ENCODE results near the gene HIVEP2.
A peak's percentile ranks its signal among the peaks of the same experiment; 100 is the strongest.

The HIVEP2 gene

GRCh38 chr6:142897659-142898058 is 47.3 kb downstream of the HIVEP2 start:
- no peaks in the 10 kb centered on the region for H3K4me1 ChIP-seq (ENCODE audit: control insufficient read depth in 1 of 2, insufficient read depth in 2 of 2, low read length in 2 of 2)
- no peak overlapping the region for H4K91ac ChIP-seq (ENCODE audit: low read depth, low read length)
- no peak overlapping the region for H2BK5ac ChIP-seq (ENCODE audit: low read depth, low read length, poor library complexity)
- H3K4me3 ChIP-seq (ENCODE audit: low read depth, low read length), result no peak overlapping the region
- H3K4ac ChIP-seq (ENCODE audit: low read depth, low read length), result no peak overlapping the region
- no peak overlapping the region for H2AK5ac ChIP-seq (ENCODE audit: low read length)
- H3K9me3 ChIP-seq (ENCODE audit: insufficient read depth, low read depth, low read length), result no peaks in the 10 kb centered on the region
- no peak overlapping the region for H3K9ac ChIP-seq (ENCODE audit: low read length)
- H2BK12ac ChIP-seq (ENCODE audit: low read length), result no peak overlapping the region
- H3K27ac ChIP-seq (ENCODE audit: low read depth, low read length), result no peak overlapping the region
- H3K4me2 ChIP-seq (ENCODE audit: low read length), result no peak overlapping the region
- no peaks in the 10 kb centered on the region for H3K36me3 ChIP-seq (ENCODE audit: control insufficient read depth in 1 of 2, insufficient read depth in 2 of 2, low read length in 2 of 2)
- H2AFZ ChIP-seq (ENCODE audit: insufficient read depth, low read length, poor library complexity), result no peak overlapping the region
- H4K8ac ChIP-seq (ENCODE audit: low read depth, low read length), result no peak overlapping the region
- H3K14ac ChIP-seq (ENCODE audit: low read length), result no peak overlapping the region
- H3K18ac ChIP-seq (ENCODE audit: low read length), result no peak overlapping the region
- no peaks in the 10 kb centered on the region for H3K79me2 ChIP-seq (ENCODE audit: control insufficient read depth, insufficient read depth, low read length, poor library complexity)
- H3K23ac ChIP-seq (ENCODE audit: low read length), result no peak overlapping the region
- no peak overlapping the region for H2BK120ac ChIP-seq (ENCODE audit: insufficient read depth, low read length, poor library complexity)
- WGBS (ENCODE audit: extremely low coverage, insufficient coverage, insufficient read length), result no CpG with 5 or more reads among the region's 2 CpGs
- no peaks in the 10 kb centered on the region for H3K27me3 ChIP-seq (ENCODE audit: insufficient read depth, low read length)
- no peak for DNase-seq
- H4K12ac ChIP-seq (ENCODE audit: low read depth, low read length), result no peak overlapping the region
- H3K79me1 ChIP-seq (ENCODE audit: low read length), result no peaks in the 10 kb centered on the region

GRCh38 chr6:142896732-142897131 is 48.2 kb downstream of the HIVEP2 start:
- H4K8ac ChIP-seq (ENCODE audit: low read depth, low read length), result no peak overlapping the region

GRCh38 chr6:142893088-142893487 is 51.9 kb downstream of the HIVEP2 start:
- no peaks in the 10 kb centered on the region for H3K9me3 ChIP-seq (ENCODE audit: insufficient read depth, low read depth, low read length)

More at GRCh38 chr6:142896732-142897131, 48.2 kb downstream of the HIVEP2 start:
- DNase-seq, result no peak
- Histone ChIP-seq H2AFZ (ENCODE audit: insufficient read depth, low read length, poor library complexity) (no peak overlapping the region), H3K14ac (ENCODE audit: low read length) (no peak overlapping the region), H3K4ac (ENCODE audit: low read depth, low read length) (no peak overlapping the region), H2BK120ac (ENCODE audit: insufficient read depth, low read length, poor library complexity) (no peak overlapping the region), H2BK5ac (ENCODE audit: low read depth, low read length, poor library complexity) (no peak overlapping the region), H3K9me3 (ENCODE audit: insufficient read depth, low read depth, low read length) (no peaks in the 10 kb centered on the region), H2BK12ac (ENCODE audit: low read length) (no peak overlapping the region), H3K79me1 (ENCODE audit: low read length) (no peaks in the 10 kb centered on the region), H4K12ac (ENCODE audit: low read depth, low read length) (no peak overlapping the region), H4K91ac (ENCODE audit: low read depth, low read length) (no peak overlapping the region), H3K4me1 (ENCODE audit: control insufficient read depth in 1 of 2, insufficient read depth in 2 of 2, low read length in 2 of 2) (peaks cover 0 to 2% of the 10 kb centered on the region in 2 experiments), H3K36me3 (ENCODE audit: control insufficient read depth in 1 of 2, insufficient read depth in 2 of 2, low read length in 2 of 2) (no peaks in the 10 kb centered on the region), H3K4me3 (ENCODE audit: low read depth, low read length) (no peak overlapping the region), H2AK5ac (ENCODE audit: low read length) (no peak overlapping the region), H3K79me2 (ENCODE audit: control insufficient read depth, insufficient read depth, low read length, poor library complexity) (no peaks in the 10 kb centered on the region), H3K9ac (ENCODE audit: low read length) (no peak overlapping the region), H3K4me2 (ENCODE audit: low read length) (no peak overlapping the region), H3K27ac (ENCODE audit: low read depth, low read length) (no peak overlapping the region), H3K23ac (ENCODE audit: low read length) (no peak overlapping the region), H3K27me3 (ENCODE audit: insufficient read depth, low read length) (no peaks in the 10 kb centered on the region), H3K18ac (ENCODE audit: low read length) (no peak overlapping the region)

DNA sequence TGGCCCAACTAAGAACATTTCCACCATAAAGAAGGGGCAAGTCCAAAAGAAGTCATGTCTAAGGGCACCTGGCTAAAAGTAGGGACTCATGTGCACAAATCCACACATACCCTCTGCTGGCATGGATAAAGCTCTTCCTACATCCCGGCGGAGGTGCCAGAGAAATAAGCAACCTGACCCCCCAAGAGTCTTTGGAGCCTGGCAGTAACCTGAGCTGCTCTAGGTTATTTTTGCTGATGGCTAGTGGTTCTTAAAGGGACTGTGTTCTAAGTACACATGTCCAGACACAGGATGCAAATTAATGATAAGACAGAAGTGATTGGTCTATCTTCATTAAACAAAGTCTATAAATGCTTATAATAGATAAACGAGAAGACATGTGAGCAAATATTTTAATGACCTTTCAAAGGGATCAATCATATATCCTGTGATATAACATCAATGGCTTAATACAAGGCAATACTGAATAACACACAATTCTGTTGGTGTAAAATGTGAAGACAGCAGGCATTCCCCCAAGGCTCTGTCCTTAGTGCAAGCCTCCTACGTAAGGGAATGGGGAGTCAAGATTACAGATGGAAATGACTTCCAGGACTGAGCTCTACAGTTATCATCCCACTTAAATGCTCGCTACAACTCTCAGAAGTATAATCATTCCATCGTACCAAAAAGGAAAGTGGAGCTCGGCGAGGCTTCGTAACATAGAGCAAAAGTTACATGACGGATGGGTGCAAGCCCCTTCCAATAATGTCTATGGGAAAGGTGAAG is 52.5 kb downstream of the HIVEP2 start:
- H3K23ac ChIP-seq (ENCODE audit: low read length), result no peak overlapping the region
- no peaks in the 10 kb centered on the region for H3K36me3 ChIP-seq (ENCODE audit: control insufficient read depth in 1 of 2, insufficient read depth in 2 of 2, low read length in 2 of 2)
- H2AK5ac ChIP-seq (ENCODE audit: low read length), result no peak overlapping the region
- H3K9ac ChIP-seq (ENCODE audit: low read length), result no peak overlapping the region
- H3K79me1 ChIP-seq (ENCODE audit: low read length), result no peaks in the 10 kb centered on the region
- no peak overlapping the region for H4K91ac ChIP-seq (ENCODE audit: low read depth, low read length)
- no peak overlapping the region for H3K4me2 ChIP-seq (ENCODE audit: low read length)
- no peaks in the 10 kb centered on the region for H3K9me3 ChIP-seq (ENCODE audit: insufficient read depth, low read depth, low read length)
- H3K14ac ChIP-seq (ENCODE audit: low read length), result no peak overlapping the region
- no peak overlapping the region for H2BK5ac ChIP-seq (ENCODE audit: low read depth, low read length, poor library complexity)
- WGBS (ENCODE audit: extremely low coverage, insufficient coverage, insufficient read length), result no CpG with 5 or more reads among the region's 10 CpGs
- H4K8ac ChIP-seq (ENCODE audit: low read depth, low read length), result no peak overlapping the region
- H3K27ac ChIP-seq (ENCODE audit: low read depth, low read length), result no peak overlapping the region
- no peak overlapping the region for H3K18ac ChIP-seq (ENCODE audit: low read length)
- H3K27me3 ChIP-seq (ENCODE audit: insufficient read depth, low read length), result no peaks in the 10 kb centered on the region
- H2AFZ ChIP-seq (ENCODE audit: insufficient read depth, low read length, poor library complexity), result no peak overlapping the region
- no peak overlapping the region for H2BK120ac ChIP-seq (ENCODE audit: insufficient read depth, low read length, poor library complexity)
- no peak overlapping the region for H3K4ac ChIP-seq (ENCODE audit: low read depth, low read length)
- no peak overlapping the region for H4K12ac ChIP-seq (ENCODE audit: low read depth, low read length)
- H3K4me1 ChIP-seq (ENCODE audit: control insufficient read depth in 1 of 2, insufficient read depth in 2 of 2, low read length in 2 of 2), result peaks cover 0 to 2% of the 10 kb centered on the region in 2 experiments
- no peak for DNase-seq
- no peaks in the 10 kb centered on the region for H3K79me2 ChIP-seq (ENCODE audit: control insufficient read depth, insufficient read depth, low read length, poor library complexity)
- H3K4me3 ChIP-seq (ENCODE audit: low read depth, low read length), result no peak overlapping the region
- H2BK12ac ChIP-seq (ENCODE audit: low read length), result no peak overlapping the region

More at GRCh38 chr6:142893088-142893487, 51.9 kb downstream of the HIVEP2 start:
- Histone ChIP-seq H4K8ac (ENCODE audit: low read depth, low read length) (no peak overlapping the region), H2AK5ac (ENCODE audit: low read length) (no peak overlapping the region), H3K23ac (ENCODE audit: low read length) (no peak overlapping the region), H3K9ac (ENCODE audit: low read length) (no peak overlapping the region), H2AFZ (ENCODE audit: insufficient read depth, low read length, poor library complexity) (no peak overlapping the region), H3K4me1 (ENCODE audit: control insufficient read depth in 1 of 2, insufficient read depth in 2 of 2, low read length in 2 of 2) (peaks cover 0 to 2% of the 10 kb centered on the region in 2 experiments), H3K14ac (ENCODE audit: low read length) (no peak overlapping the region), H3K27ac (ENCODE audit: low read depth, low read length) (no peak overlapping the region), H2BK120ac (ENCODE audit: insufficient read depth, low read length, poor library complexity) (no peak overlapping the region), H2BK5ac (ENCODE audit: low read depth, low read length, poor library complexity) (no peak overlapping the region), H2BK12ac (ENCODE audit: low read length) (no peak overlapping the region), H3K36me3 (ENCODE audit: control insufficient read depth in 1 of 2, insufficient read depth in 2 of 2, low read length in 2 of 2) (no peaks in the 10 kb centered on the region), H3K27me3 (ENCODE audit: insufficient read depth, low read length) (no peaks in the 10 kb centered on the region), H4K12ac (ENCODE audit: low read depth, low read length) (no peak overlapping the region), H3K79me2 (ENCODE audit: control insufficient read depth, insufficient read depth, low read length, poor library complexity) (no peaks in the 10 kb centered on the region), H3K18ac (ENCODE audit: low read length) (no peak overlapping the region), H3K4ac (ENCODE audit: low read depth, low read length) (no peak overlapping the region), H3K79me1 (ENCODE audit: low read length) (no peaks in the 10 kb centered on the region), H3K4me3 (ENCODE audit: low read depth, low read length) (no peak overlapping the region), H4K91ac (ENCODE audit: low read depth, low read length) (no peak overlapping the region), H3K4me2 (ENCODE audit: low read length) (no peak overlapping the region)
- peak; percentile 16 to 73 for DNase-seq
- WGBS (ENCODE audit: extremely low coverage, insufficient coverage, insufficient read length), result no CpG with 5 or more reads among the region's 4 CpGs

Measured in trophoblast cell (in vitro differentiated cells and primary cell).